Gastrocnemius medialis (tissue), 4 donors: ENCODE measurements around the gene GAPVD1. TPM values are rescaled to one million over a fixed set of nuclear protein-coding genes. Genes with fewer than 3 reads are reported as not detected.

Source experiments
- ATAC-seq, 2 donors: fragments of 150-250 bp; one replicate each; pipeline ENCODE4 v1.9.1; 2016
- DNase-seq, 2 donors: peaks; one replicate each; pipeline ENCODE4 v3.0.0-alpha.2; 2019
- H3K27ac ChIP-seq, 4 donors: fragments of 200-600 bp; sonication (generic); 1 replicate in 1 of 4; 2 replicates in 3 of 4; pipeline ENCODE4 v1.5.1; 2016 to 2018; ENCODE audit warnings: mild to moderate bottlenecking in 2 of 4, moderate library complexity in 1 of 4
- H3K27me3 ChIP-seq, 3 donors: fragments of 200-600 bp; sonication (generic) in 2 of 3; 1 replicate in 1 of 3; 2 replicates in 2 of 3; pipeline versions ENCODE4 v1.5.1 to v1.6.0; 2016 to 2019; ENCODE audit warnings: mild to moderate bottlenecking in 1 of 3, moderate library complexity in 1 of 3
- H3K36me3 ChIP-seq, 2 donors: fragments of 200-600 bp; sonication (generic) in 1 of 2; one replicate each; pipeline ENCODE4 v1.5.1; 2017 to 2018
- H3K4me1 ChIP-seq, 2 donors: fragments of 200-600 bp; sonication (generic) in 1 of 2; one replicate each; pipeline ENCODE4 v1.5.1; 2016 to 2017; ENCODE audit warnings: mild to moderate bottlenecking in 2 of 2
- H3K4me3 ChIP-seq, 4 donors: fragments of 200-600 bp; sonication (generic) in 3 of 4; 1 replicate in 1 of 4; 2 replicates in 3 of 4; pipeline ENCODE4 v1.5.1; 2016 to 2019; ENCODE audit warnings: mild to moderate bottlenecking in 2 of 4
- H3K9me3 ChIP-seq, 3 donors: fragments of 200-600 bp; sonication (generic) in 2 of 3; 1 replicate in 1 of 3; 2 replicates in 2 of 3; pipeline ENCODE4 v1.5.1; 2016 to 2019
- POLR2A ChIP-seq, 2 donors: fragments of 450-650 bp; IDR thresholded peaks; one replicate each; pipeline ENCODE4 v1.6.1; 2017; ENCODE audit warnings: antibody characterized with exemption in 2 of 2, mild to moderate bottlenecking in 2 of 2, moderate library complexity in 2 of 2
- in situ Hi-C, 4 donors: fragments of 200-750 bp; cut with MboI; loops; one replicate each; pipeline versions ENCODE4 v1.15.0 to v1.8.0; 2017; ENCODE audit warnings: low sequenced_read_pairs in 4 of 4
- intact Hi-C: fragments of 100-400 bp; cut with DNase I; formaldehyde crosslinking; loops from one replicate; pipeline ENCODE4 v1.15.1; 2023; ENCODE audit warnings: low total_unique reads
- total RNA-seq, 4 donors: library from RNA; depleted of rRNA; stranded (reverse); fragments of >200 nt; gene quantifications; one replicate each; pipeline versions ENCODE4 v1.1.0 to v1.2.3, GENCODE V29; 2016
- TF ChIP-seq, protein P1 (sequence below), 5 experiments: fragments of 450-650 bp in 3 of 5; fragments of 200-600 bp in 2 of 5; sonication (generic) in 2 of 5; IDR thresholded peaks in 4 of 5; conservative IDR thresholded peaks in 1 of 5; 1 replicate in 4 of 5; 2 replicates in 1 of 5; pipeline ENCODE4 v1.5.1; 2016 to 2019; ENCODE audit warnings: antibody characterized with exemption in 5 of 5, mild to moderate bottlenecking in 3 of 5, moderate library complexity in 3 of 5

The GAPVD1 gene
- total RNA-seq, 4 donors from 2014 or later, result 46.9 to 66.8 (median 53.6) TPM

GRCh38 chr9:125293134-125293533 lies 31.5 kb downstream of the GAPVD1 start:
- intact Hi-C loops, result no loop called here
- peak in 1 of 2 donors; percentile 49 for ATAC-seq
- H3K27ac ChIP-seq, result no peak overlapping the region
- no peaks in the 10 kb centered on the region for H3K9me3 ChIP-seq
- no peaks in the 10 kb centered on the region for H3K36me3 ChIP-seq
- TF ChIP-seq, protein P1, sequence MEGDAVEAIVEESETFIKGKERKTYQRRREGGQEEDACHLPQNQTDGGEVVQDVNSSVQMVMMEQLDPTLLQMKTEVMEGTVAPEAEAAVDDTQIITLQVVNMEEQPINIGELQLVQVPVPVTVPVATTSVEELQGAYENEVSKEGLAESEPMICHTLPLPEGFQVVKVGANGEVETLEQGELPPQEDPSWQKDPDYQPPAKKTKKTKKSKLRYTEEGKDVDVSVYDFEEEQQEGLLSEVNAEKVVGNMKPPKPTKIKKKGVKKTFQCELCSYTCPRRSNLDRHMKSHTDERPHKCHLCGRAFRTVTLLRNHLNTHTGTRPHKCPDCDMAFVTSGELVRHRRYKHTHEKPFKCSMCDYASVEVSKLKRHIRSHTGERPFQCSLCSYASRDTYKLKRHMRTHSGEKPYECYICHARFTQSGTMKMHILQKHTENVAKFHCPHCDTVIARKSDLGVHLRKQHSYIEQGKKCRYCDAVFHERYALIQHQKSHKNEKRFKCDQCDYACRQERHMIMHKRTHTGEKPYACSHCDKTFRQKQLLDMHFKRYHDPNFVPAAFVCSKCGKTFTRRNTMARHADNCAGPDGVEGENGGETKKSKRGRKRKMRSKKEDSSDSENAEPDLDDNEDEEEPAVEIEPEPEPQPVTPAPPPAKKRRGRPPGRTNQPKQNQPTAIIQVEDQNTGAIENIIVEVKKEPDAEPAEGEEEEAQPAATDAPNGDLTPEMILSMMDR (IDR thresholded peaks at IDR 0.05 in 4 of 5, conservative IDR thresholded peaks at IDR 0.05 in 1 of 5), result no peak
- no peak for TF ChIP-seq POLR2A (IDR thresholded peaks at IDR 0.05)
- H3K4me3 ChIP-seq, result no peak overlapping the region
- in situ Hi-C loops, result no loop called here
- no peak for DNase-seq
- peaks cover 0 to 18% of the 10 kb centered on the region in 2 donors for H3K4me1 ChIP-seq
- H3K27me3 ChIP-seq, result no peaks in the 10 kb centered on the region

DNA sequence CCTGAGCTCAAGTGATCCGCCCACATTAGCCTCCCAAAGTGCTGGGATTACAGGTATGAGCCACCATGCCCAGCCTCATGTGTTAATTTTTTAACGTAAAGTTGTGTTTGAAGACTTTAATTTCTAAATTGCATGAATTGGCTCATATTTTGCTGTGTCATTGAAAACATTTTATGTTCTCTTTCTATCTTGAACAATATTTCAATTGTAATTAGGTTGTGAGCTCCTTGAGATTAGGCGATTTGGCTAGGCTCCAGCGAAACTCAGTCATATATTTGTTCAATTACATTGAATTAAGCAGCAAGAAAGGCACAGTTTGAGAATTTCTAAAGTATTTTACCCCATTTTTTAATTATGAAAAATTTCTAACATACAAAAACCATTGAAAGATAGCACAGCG lies 34.0 kb downstream of the GAPVD1 start:
- Histone ChIP-seq H3K4me3 (no peak overlapping the region), H3K27ac (no peak overlapping the region), H3K4me1 (peaks cover 0 to 11% of the 10 kb centered on the region in 2 donors), H3K36me3 (peaks cover 0 to 15% of the 10 kb centered on the region in 2 donors), H3K9me3 (no peaks in the 10 kb centered on the region), H3K27me3 (no peaks in the 10 kb centered on the region)
- in situ Hi-C loops, result no loop called here
- no peak for TF ChIP-seq POLR2A (IDR thresholded peaks at IDR 0.05)
- TF ChIP-seq, protein P1 (IDR thresholded peaks at IDR 0.05 in 4 of 5, conservative IDR thresholded peaks at IDR 0.05 in 1 of 5), result no peak
- DNase-seq (no peak), ATAC-seq (no peak)
- intact Hi-C loops, result no loop called here

DNA sequence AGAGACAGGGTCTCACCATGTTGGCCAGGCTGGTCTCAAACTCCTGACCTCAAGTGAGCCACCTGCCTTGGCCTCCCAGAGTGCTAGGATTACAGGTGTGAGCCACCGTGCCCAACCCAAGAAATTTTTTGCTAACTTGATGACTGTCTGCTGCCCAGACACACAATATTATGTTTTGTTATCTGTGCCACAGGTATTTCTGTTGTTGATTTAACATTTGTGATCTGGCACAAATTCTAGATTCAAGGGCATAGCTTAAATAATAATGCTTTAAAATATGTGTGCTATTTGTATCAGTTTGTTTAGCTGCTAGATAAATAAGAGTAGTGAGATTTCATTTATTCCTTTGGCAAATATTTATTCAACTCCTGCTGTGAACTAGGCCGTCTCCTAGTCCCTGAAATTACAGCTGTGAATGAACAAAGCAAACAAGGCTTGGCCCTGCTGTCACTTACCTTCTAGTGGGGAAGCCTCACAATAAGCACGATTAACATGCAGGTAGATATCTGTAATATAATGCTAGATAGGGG lies 35.3 kb downstream of the GAPVD1 start:
- DNase-seq (no peak), ATAC-seq (no peak)
- TF ChIP-seq POLR2A (IDR thresholded peaks at IDR 0.05), result no peak
- TF ChIP-seq, protein P1 (IDR thresholded peaks at IDR 0.05 in 4 of 5, conservative IDR thresholded peaks at IDR 0.05 in 1 of 5), result no peak
- Histone ChIP-seq H3K36me3 (peaks cover 0 to 28% of the 10 kb centered on the region in 2 donors), H3K4me3 (no peak overlapping the region), H3K27me3 (no peaks in the 10 kb centered on the region), H3K9me3 (no peaks in the 10 kb centered on the region), H3K4me1 (peaks cover 0 to 11% of the 10 kb centered on the region in 2 donors), H3K27ac (peak overlapping the region in 1 of 4 donors; percentile 22)
- in situ Hi-C loops (no loop called here), intact Hi-C loops (no loop called here)

GRCh38 chr9:125297917-125298316 lies 36.3 kb downstream of the GAPVD1 start:
- in situ Hi-C loops, result no loop called here
- H3K27me3 ChIP-seq, result no peaks in the 10 kb centered on the region
- no peaks in the 10 kb centered on the region for H3K9me3 ChIP-seq
- DNase-seq, result no peak
- ATAC-seq, result no peak
- no peak overlapping the region for H3K4me3 ChIP-seq
- peaks cover 0 to 9% of the 10 kb centered on the region in 2 donors for H3K4me1 ChIP-seq
- TF ChIP-seq POLR2A (IDR thresholded peaks at IDR 0.05), result no peak
- intact Hi-C loops, result no loop called here
- no peak overlapping the region for H3K27ac ChIP-seq
- peaks cover 0 to 38% of the 10 kb centered on the region in 2 donors for H3K36me3 ChIP-seq

DNA sequence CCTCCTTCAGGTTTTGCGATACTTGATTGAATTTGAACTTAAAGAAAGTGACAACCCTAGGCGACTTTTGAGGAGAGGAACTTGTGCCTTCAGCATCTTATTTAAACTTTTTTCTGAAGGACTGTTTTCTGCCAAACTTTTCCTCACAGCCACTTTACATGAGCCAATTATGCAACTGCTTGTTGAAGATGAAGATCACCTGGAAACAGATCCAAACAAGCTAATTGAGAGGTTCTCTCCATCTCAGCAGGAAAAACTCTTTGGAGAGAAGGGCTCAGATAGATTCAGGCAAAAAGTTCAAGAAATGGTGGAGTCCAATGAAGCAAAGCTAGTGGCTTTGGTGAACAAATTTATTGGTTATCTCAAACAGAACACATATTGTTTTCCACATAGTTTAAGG lies 40.6 kb downstream of the GAPVD1 start:
- Histone ChIP-seq H3K27me3 (no peaks in the 10 kb centered on the region), H3K27ac (no peak overlapping the region), H3K9me3 (no peaks in the 10 kb centered on the region), H3K4me1 (no peaks in the 10 kb centered on the region), H3K36me3 (peaks cover 0 to 55% of the 10 kb centered on the region in 2 donors), H3K4me3 (no peak overlapping the region)
- DNase-seq (no peak), ATAC-seq (no peak)
- in situ Hi-C loops, result no loop called here
- intact Hi-C loops, result no loop called here
- TF ChIP-seq, protein P1 (IDR thresholded peaks at IDR 0.05 in 4 of 5, conservative IDR thresholded peaks at IDR 0.05 in 1 of 5), result no peak
- no peak for TF ChIP-seq POLR2A (IDR thresholded peaks at IDR 0.05)
